LNCAP (cell line): ENCODE data around the gene PDE9A.

ENCODE experiments used
- CTCF ChIP-seq: fragments of 450-650 bp; IDR thresholded peaks from 2 replicates; pipeline ENCODE4 v1.5.1; 2017; ENCODE audit warnings: mild to moderate bottlenecking

The PDE9A gene

GRCh38 chr21:42624936-42625335, 28.5 kb upstream of the PDE9A start:
- no peak for TF ChIP-seq CTCF

GRCh38 chr21:42626171-42626570, 27.2 kb upstream of the PDE9A start:
- TF ChIP-seq CTCF, result no peak

- no peak for TF ChIP-seq CTCF
Observed at GRCh38 chr21:42627527-42628289, 25.7 kb upstream of the PDE9A start.

- no peak for TF ChIP-seq CTCF
Observed at GRCh38 chr21:42629933-42630589, 23.4 kb upstream of the PDE9A start.

GRCh38 chr21:42630626-42631025, 22.8 kb upstream of the PDE9A start:
- no peak for TF ChIP-seq CTCF

GRCh38 chr21:42631142-42631541, 22.3 kb upstream of the PDE9A start:
- TF ChIP-seq CTCF, result no peak

- TF ChIP-seq CTCF, result no peak
Observed at GRCh38 chr21:42632336-42632751, 21.1 kb upstream of the PDE9A start.
